Measurements from ENCODE around the gene PIKFYVE.

GRCh38 chr2:208392300-208392699 is 126.2 kb downstream of the PIKFYVE start:
- no peak for TF ChIP-seq CTCF (IDR thresholded peaks at IDR 0.05; ENCODE audit: insufficient read depth, low read length, poor library complexity, severe bottlenecking)
- TF ChIP-seq EZH2phosphoT487 (conservative IDR thresholded peaks at IDR 0.05; ENCODE audit: low read length): no peak
